TTC549 (cell line): Measurements from ENCODE around the gene SLC30A2.
A peak's percentile ranks its signal among the peaks of the same experiment; 100 is the strongest.

ENCODE experiments used
- FAIRE-seq: peaks from 2 replicates; lab custom pipeline; 2012; peaks lifted over from hg19 to GRCh38; lab: Jason Lieb, UNC

Gene SLC30A2

GRCh38 chr1:26022404-26022779 lies 23.5 kb downstream of the SLC30A2 start:
- no peak for FAIRE-seq

- peak; percentile 82 for FAIRE-seq
Observed at GRCh38 chr1:26021647-26022403, 24.1 kb downstream of the SLC30A2 start, which contains the start of gene EXTL1. EXTL1 (plus strand) TSS chr1:26021775; CDS start chr1:26022647, 872 bp downstream.

- no peak for FAIRE-seq
Observed at GRCh38 chr1:26020941-26021646, 24.8 kb downstream of the SLC30A2 start.

- no peak for FAIRE-seq
Observed at GRCh38 chr1:26020330-26020768, 25.6 kb downstream of the SLC30A2 start.

GRCh38 chr1:26019641-26020315 lies 26.1 kb downstream of the SLC30A2 start:
- FAIRE-seq, result no peak

- no peak for FAIRE-seq
Observed at GRCh38 chr1:26017606-26018005, 28.3 kb downstream of the SLC30A2 start.

- no peak for FAIRE-seq
Observed at GRCh38 chr1:26016953-26017545, 28.9 kb downstream of the SLC30A2 start.

GRCh38 chr1:26016258-26016952 lies 29.5 kb downstream of the SLC30A2 start:
- FAIRE-seq, result no peak

GRCh38 chr1:26015358-26015757 lies 30.6 kb downstream of the SLC30A2 start:
- FAIRE-seq, result no peak

- no peak for FAIRE-seq
Observed at GRCh38 chr1:26014179-26014578, 31.7 kb downstream of the SLC30A2 start.

GRCh38 chr1:26012864-26013263 lies 33.1 kb downstream of the SLC30A2 start:
- FAIRE-seq, result no peak

- no peak for FAIRE-seq
Observed at GRCh38 chr1:26010825-26011224, 35.1 kb downstream of the SLC30A2 start.

GRCh38 chr1:26009796-26010447 lies 36.0 kb downstream of the SLC30A2 start:
- no peak for FAIRE-seq

- no peak for FAIRE-seq
Observed at GRCh38 chr1:26006710-26007109, 39.2 kb downstream of the SLC30A2 start.

- FAIRE-seq, result no peak
Observed at GRCh38 chr1:26005434-26006105, 40.3 kb downstream of the SLC30A2 start.

GRCh38 chr1:26003756-26004155 lies 42.2 kb downstream of the SLC30A2 start:
- no peak for FAIRE-seq

GRCh38 chr1:26003262-26003661 lies 42.7 kb downstream of the SLC30A2 start:
- FAIRE-seq, result no peak

GRCh38 chr1:25999041-25999800 lies 46.7 kb downstream of the SLC30A2 start:
- FAIRE-seq, result no peak

- peak; percentile 97 for FAIRE-seq
Observed at GRCh38 chr1:25997828-25998761, 47.8 kb downstream of the SLC30A2 start, which contains the start of gene PAFAH2. PAFAH2 (minus strand) TSS chr1:25998063; CDS start chr1:25990816, 7,247 bp downstream.
